ENCODE results near the gene SMYD3.

- TF ChIP-seq CTCF (IDR thresholded peaks at IDR 0.05; ENCODE audit: borderline replicate concordance, extremely low read depth, low read length, poor library complexity, severe bottlenecking) = no peak
- no peak for TF ChIP-seq EZH2 (IDR thresholded peaks at IDR 0.05; ENCODE audit: borderline replicate concordance, low read depth, low read length, severe bottlenecking)
Observed at GRCh38 chr1:246534114-246534513, 27.0 kb upstream of the SMYD3 start.

All from DND-41 (cell line).